HUES64 (cell line): Measurements from ENCODE around the gene DOC2B.
"Not testable (repeated sequence)": the region's sequence is repeated elsewhere in the genome, so short reads cannot be mapped to it uniquely, and the experiment has no call there.

Experiments used
- H3K27ac ChIP-seq: 2 replicates; pipeline ENCODE4 v1.7.0; 2013; ENCODE audit warnings: low read depth, low read length, inconsistent platforms
- H3K27me3 ChIP-seq: 2 replicates; pipeline ENCODE4 v1.6.1; 2013; ENCODE audit warnings: mild to moderate bottlenecking, low read length; ENCODE audit not compliant: insufficient read depth
- H3K36me3 ChIP-seq: 2 replicates; pipeline ENCODE4 v1.6.1; 2013; ENCODE audit warnings: mild to moderate bottlenecking, low read length; ENCODE audit not compliant: insufficient read depth
- H3K4me1 ChIP-seq: 2 replicates; pipeline ENCODE4 v1.6.1; 2013; ENCODE audit warnings: mild to moderate bottlenecking, low read length, moderate library complexity; ENCODE audit not compliant: insufficient read depth
- H3K4me3 ChIP-seq: 2 replicates; pipeline ENCODE4 v1.5.1; 2013; ENCODE audit warnings: mild to moderate bottlenecking, low read length, moderate library complexity
- H3K9ac ChIP-seq: 2 replicates; pipeline ENCODE4 v1.6.1; 2013; ENCODE audit warnings: mild to moderate bottlenecking, low read depth, low read length
- H3K9me3 ChIP-seq: 2 replicates; pipeline ENCODE4 v1.6.1; 2013; ENCODE audit warnings: low read depth, low read length; ENCODE audit not compliant: insufficient read depth
- WGBS: fragments of 150-250, 120-280 bp; methylation state at CpG from one replicate; pipeline ENCODE4 v1.1.7; 2013; ENCODE audit warnings: missing lambda C conversion rate; 5-methylcytosine and 5-hydroxymethylcytosine counted together

The DOC2B gene

GRCh38 chr17:147796-148740 is 33.4 kb downstream of the DOC2B start:
- Histone ChIP-seq H3K4me1 (no peaks in the 10 kb centered on the region), H3K36me3 (no peaks in the 10 kb centered on the region), H3K9me3 (no peaks in the 10 kb centered on the region), H3K4me3 (no peak overlapping the region), H3K27me3 (peaks cover 7% of the 10 kb centered on the region), H3K27ac (no peak overlapping the region), H3K9ac (no peak overlapping the region)
- WGBS, result 90% methylated on average over 17 of the region's 17 CpGs

- H3K4me3 ChIP-seq, result no peak overlapping the region
- H3K36me3 ChIP-seq, result no peaks in the 10 kb centered on the region
- H3K27me3 ChIP-seq, result peaks cover 16% of the 10 kb centered on the region
- 89% methylated on average over 27 of the region's 27 CpGs for WGBS
- H3K9me3 ChIP-seq, result no peaks in the 10 kb centered on the region
- H3K4me1 ChIP-seq, result no peaks in the 10 kb centered on the region
- no peak overlapping the region for H3K9ac ChIP-seq
- H3K27ac ChIP-seq, result no peak overlapping the region
These were observed 34.3 kb downstream of the DOC2B start for GRCh38 chr17:146983-147761.

GRCh38 chr17:146546-146945 is 34.9 kb downstream of the DOC2B start:
- WGBS, result 79% methylated on average over 10 of the region's 10 CpGs
- peaks cover 18% of the 10 kb centered on the region for H3K27me3 ChIP-seq
- H3K4me3 ChIP-seq, result no peak overlapping the region
- H3K9me3 ChIP-seq, result no peaks in the 10 kb centered on the region
- H3K9ac ChIP-seq, result no peak overlapping the region
- H3K27ac ChIP-seq, result no peak overlapping the region
- H3K36me3 ChIP-seq, result no peaks in the 10 kb centered on the region
- no peaks in the 10 kb centered on the region for H3K4me1 ChIP-seq

DNA sequence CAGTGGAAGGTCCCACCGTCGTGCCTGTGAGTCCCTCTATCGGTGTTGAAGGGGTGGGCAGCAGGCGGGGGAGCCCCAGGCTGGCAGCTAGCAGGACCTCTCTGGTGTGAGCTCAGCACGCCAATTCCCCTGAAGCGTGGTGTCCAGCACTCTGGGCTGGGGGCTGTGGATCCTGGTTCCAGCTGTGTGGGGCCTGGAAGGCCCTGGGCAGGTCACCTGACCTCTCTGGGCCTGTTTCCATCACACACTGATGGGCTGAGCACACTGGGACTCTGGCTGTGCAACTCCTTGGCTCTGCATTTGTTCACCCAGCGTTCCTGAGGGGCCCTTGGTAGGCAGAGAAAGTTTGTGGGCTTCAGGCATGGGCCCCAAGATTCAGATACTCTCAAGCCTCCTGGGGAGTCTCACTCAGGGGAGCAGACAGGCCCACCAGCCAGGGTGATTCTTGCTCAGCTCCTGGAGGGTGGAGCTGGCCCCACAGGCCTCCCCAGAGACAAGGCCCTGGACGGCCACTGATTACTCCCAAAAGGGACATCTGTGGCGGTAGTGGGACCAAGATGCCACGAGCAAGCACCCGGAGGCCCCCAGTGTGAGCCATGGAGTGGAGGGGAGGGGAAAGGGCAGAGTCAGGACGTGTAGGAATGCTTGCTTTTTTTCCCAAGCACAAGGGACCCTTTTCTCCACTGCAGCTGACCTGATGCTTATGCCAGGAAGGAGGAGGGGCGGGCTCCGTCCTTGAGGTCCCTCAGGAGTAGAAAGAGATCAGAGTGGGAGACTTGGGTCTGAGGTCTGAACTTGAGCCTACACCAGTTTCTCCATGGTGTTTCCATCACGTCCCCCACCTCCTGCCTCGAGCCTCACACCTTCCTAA is 35.5 kb downstream of the DOC2B start:
- WGBS, result 86% methylated on average over 16 of the region's 16 CpGs
- H3K27ac ChIP-seq, result no peak overlapping the region
- H3K4me1 ChIP-seq, result no peaks in the 10 kb centered on the region
- H3K9ac ChIP-seq, result no peak overlapping the region
- H3K9me3 ChIP-seq, result no peaks in the 10 kb centered on the region
- no peaks in the 10 kb centered on the region for H3K36me3 ChIP-seq
- peaks cover 18% of the 10 kb centered on the region for H3K27me3 ChIP-seq
- no peak overlapping the region for H3K4me3 ChIP-seq

GRCh38 chr17:144936-145670 is 36.3 kb downstream of the DOC2B start:
- H3K9me3 ChIP-seq, result no peaks in the 10 kb centered on the region
- 75% methylated on average over 7 of the region's 7 CpGs for WGBS
- no peaks in the 10 kb centered on the region for H3K36me3 ChIP-seq
- H3K4me3 ChIP-seq, result no peak overlapping the region
- H3K4me1 ChIP-seq, result no peaks in the 10 kb centered on the region
- H3K9ac ChIP-seq, result no peak overlapping the region
- no peak overlapping the region for H3K27ac ChIP-seq
- H3K27me3 ChIP-seq, result peaks cover 18% of the 10 kb centered on the region

- Histone ChIP-seq H3K27me3 (peaks cover 18% of the 10 kb centered on the region), H3K27ac (no peak overlapping the region), H3K4me1 (no peaks in the 10 kb centered on the region), H3K4me3 (no peak overlapping the region), H3K9me3 (no peaks in the 10 kb centered on the region), H3K36me3 (no peaks in the 10 kb centered on the region), H3K9ac (no peak overlapping the region)
- WGBS, result 4% methylated on average over 44 of the region's 44 CpGs
These were observed 37.6 kb downstream of the DOC2B start for GRCh38 chr17:143785-144281.

- no peak overlapping the region for H3K4me3 ChIP-seq
- H3K9me3 ChIP-seq, result no peaks in the 10 kb centered on the region
- no peak overlapping the region for H3K27ac ChIP-seq
- WGBS, result 81% methylated on average over 20 of the region's 23 CpGs
- no peaks in the 10 kb centered on the region for H3K4me1 ChIP-seq
- peaks cover 18% of the 10 kb centered on the region for H3K27me3 ChIP-seq
- H3K36me3 ChIP-seq, result no peaks in the 10 kb centered on the region
- no peak overlapping the region for H3K9ac ChIP-seq
These were observed 38.3 kb downstream of the DOC2B start for GRCh38 chr17:142876-143784.

- H3K36me3 ChIP-seq, result no peaks in the 10 kb centered on the region
- no peaks in the 10 kb centered on the region for H3K9me3 ChIP-seq
- peaks cover 18% of the 10 kb centered on the region for H3K27me3 ChIP-seq
- H3K27ac ChIP-seq, result no peak overlapping the region
- WGBS, result 93% methylated on average over 23 of the region's 23 CpGs
- no peak overlapping the region for H3K9ac ChIP-seq
- no peaks in the 10 kb centered on the region for H3K4me1 ChIP-seq
- no peak overlapping the region for H3K4me3 ChIP-seq
These were observed 39.3 kb downstream of the DOC2B start for GRCh38 chr17:142102-142661.

- not testable (repeated sequence) for H3K4me3 ChIP-seq, H3K9ac ChIP-seq, H3K27ac ChIP-seq, H3K9me3 ChIP-seq, H3K4me1 ChIP-seq, H3K36me3 ChIP-seq
- peaks cover 18% of the 10 kb centered on the region for H3K27me3 ChIP-seq
- 77% methylated on average over 15 of the region's 22 CpGs for WGBS
These were observed 41.8 kb downstream of the DOC2B start for GRCh38 chr17:139401-140205.
